ENCODE measurements around the gene MUS81. TPM values are rescaled to one million over a fixed set of nuclear protein-coding genes. Genes with fewer than 3 reads are reported as not detected.
A peak's percentile ranks its signal among the peaks of the same experiment; 100 is the strongest.

Gene MUS81
- total RNA-seq, 1 donor from 2014 or later = 68.5 TPM

- Mint-ChIP-seq H3K27ac (ENCODE audit: unreplicated experiment) (no peak overlapping the region), H3K27me3 (ENCODE audit: unreplicated experiment) (no peaks in the 10 kb centered on the region), H3K4me3 (ENCODE audit: unreplicated experiment) (no peak overlapping the region), H3K9me3 (ENCODE audit: unreplicated experiment) (no peaks in the 10 kb centered on the region), H3K36me3 (ENCODE audit: unreplicated experiment) (peaks cover 17% of the 10 kb centered on the region), H3K4me1 (ENCODE audit: unreplicated experiment) (peaks cover 42% of the 10 kb centered on the region)
- TF ChIP-seq, protein P1, sequence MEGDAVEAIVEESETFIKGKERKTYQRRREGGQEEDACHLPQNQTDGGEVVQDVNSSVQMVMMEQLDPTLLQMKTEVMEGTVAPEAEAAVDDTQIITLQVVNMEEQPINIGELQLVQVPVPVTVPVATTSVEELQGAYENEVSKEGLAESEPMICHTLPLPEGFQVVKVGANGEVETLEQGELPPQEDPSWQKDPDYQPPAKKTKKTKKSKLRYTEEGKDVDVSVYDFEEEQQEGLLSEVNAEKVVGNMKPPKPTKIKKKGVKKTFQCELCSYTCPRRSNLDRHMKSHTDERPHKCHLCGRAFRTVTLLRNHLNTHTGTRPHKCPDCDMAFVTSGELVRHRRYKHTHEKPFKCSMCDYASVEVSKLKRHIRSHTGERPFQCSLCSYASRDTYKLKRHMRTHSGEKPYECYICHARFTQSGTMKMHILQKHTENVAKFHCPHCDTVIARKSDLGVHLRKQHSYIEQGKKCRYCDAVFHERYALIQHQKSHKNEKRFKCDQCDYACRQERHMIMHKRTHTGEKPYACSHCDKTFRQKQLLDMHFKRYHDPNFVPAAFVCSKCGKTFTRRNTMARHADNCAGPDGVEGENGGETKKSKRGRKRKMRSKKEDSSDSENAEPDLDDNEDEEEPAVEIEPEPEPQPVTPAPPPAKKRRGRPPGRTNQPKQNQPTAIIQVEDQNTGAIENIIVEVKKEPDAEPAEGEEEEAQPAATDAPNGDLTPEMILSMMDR (IDR thresholded peaks at IDR 0.05) = no peak
- DNase-seq (ENCODE audit: extremely low spot score, unreplicated experiment) = no peak
Observed at GRCh38 chr11:65866509-65867283, 6.5 kb downstream of the MUS81 start.

DNA sequence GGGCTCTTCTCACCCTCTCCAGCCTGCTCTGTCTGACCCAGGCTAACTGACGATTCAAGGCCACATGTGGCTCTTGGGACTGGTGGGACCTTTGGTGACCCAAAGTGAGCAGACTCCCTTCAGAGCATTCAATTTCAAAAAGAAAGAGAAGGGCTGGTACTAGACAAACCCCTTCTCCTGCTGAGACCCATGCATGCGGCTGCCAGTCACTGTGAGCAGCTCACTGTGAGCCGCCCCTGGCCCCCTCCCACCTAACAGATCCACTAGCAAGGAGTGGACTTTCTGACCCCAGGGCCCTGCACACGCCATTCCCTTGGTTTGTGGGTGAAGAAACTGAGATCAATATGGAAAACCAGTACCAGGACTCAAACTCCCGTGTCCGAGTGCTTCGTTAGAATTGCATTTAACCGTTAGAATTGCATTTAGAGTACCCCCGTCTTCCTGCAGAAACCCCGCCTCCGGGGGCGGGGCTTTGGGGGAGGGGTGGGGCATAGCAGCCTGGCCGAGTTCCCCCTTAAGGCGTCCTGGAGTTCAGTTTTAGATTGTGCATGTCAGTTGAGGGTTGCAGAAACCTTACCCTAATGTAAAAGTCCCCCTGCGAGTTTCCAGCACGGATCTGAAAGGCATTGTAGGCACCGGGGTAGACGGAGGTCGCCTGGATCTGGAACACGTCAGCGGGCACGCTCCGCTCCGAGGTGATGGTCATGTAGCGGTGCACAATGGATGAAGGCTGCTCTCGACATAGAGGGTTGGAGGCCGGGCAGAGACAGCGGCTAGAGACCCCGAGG is 7.2 kb downstream of the MUS81 start:
- DNase-seq (ENCODE audit: extremely low spot score, unreplicated experiment) = no peak
- no peaks in the 10 kb centered on the region for H3K9me3 Mint-ChIP-seq (ENCODE audit: unreplicated experiment)
- no peaks in the 10 kb centered on the region for H3K27me3 Mint-ChIP-seq (ENCODE audit: unreplicated experiment)
- H3K4me3 Mint-ChIP-seq (ENCODE audit: unreplicated experiment) = no peak overlapping the region
- peaks cover 41% of the 10 kb centered on the region for H3K4me1 Mint-ChIP-seq (ENCODE audit: unreplicated experiment)
- TF ChIP-seq, protein P1 (IDR thresholded peaks at IDR 0.05) = no peak
- no peak overlapping the region for H3K27ac Mint-ChIP-seq (ENCODE audit: unreplicated experiment)
- H3K36me3 Mint-ChIP-seq (ENCODE audit: unreplicated experiment) = peaks cover 16% of the 10 kb centered on the region

DNA sequence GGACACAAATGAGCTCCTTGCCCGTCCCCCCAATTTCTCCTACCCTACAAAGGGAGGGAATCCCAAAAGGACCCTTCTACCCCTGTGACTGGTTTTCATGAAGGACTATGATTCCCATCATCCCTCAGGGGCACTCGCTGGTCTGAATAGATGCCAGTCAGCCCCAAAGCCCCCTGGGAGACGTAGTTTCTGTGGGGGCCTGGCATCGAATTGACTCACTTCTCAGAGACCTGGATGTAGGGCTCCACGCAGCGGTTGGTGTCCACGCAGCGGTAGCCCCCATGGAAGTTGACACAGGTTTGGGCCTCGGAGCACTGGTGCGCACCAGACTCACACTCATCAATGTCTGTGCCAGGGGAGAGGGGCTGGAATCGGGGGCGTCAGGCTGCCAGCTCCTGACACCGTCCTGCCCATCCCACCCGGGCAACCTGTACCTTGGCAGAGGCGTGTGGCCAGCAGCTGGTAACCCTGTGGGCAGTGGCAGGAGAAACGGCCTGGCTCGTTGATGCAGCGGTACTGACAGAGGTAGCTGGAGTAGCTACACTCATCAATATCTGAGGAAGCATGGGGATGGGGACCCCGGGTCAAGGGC is 7.9 kb downstream of the MUS81 start:
- no peak for DNase-seq (ENCODE audit: extremely low spot score, unreplicated experiment)
- Mint-ChIP-seq H3K36me3 (ENCODE audit: unreplicated experiment) (peaks cover 11% of the 10 kb centered on the region), H3K9me3 (ENCODE audit: unreplicated experiment) (no peaks in the 10 kb centered on the region), H3K27me3 (ENCODE audit: unreplicated experiment) (no peaks in the 10 kb centered on the region), H3K4me1 (ENCODE audit: unreplicated experiment) (peaks cover 39% of the 10 kb centered on the region), H3K27ac (ENCODE audit: unreplicated experiment) (peak overlapping the region; percentile 54), H3K4me3 (ENCODE audit: unreplicated experiment) (no peak overlapping the region)
- TF ChIP-seq, protein P1 (IDR thresholded peaks at IDR 0.05) = no peak

- Mint-ChIP-seq H3K4me3 (ENCODE audit: unreplicated experiment) (no peak overlapping the region), H3K9me3 (ENCODE audit: unreplicated experiment) (no peaks in the 10 kb centered on the region), H3K4me1 (ENCODE audit: unreplicated experiment) (peaks cover 40% of the 10 kb centered on the region), H3K27ac (ENCODE audit: unreplicated experiment) (peak overlapping the region; percentile 86), H3K27me3 (ENCODE audit: unreplicated experiment) (no peaks in the 10 kb centered on the region), H3K36me3 (ENCODE audit: unreplicated experiment) (peaks cover 8% of the 10 kb centered on the region)
- DNase-seq (ENCODE audit: extremely low spot score, unreplicated experiment) = no peak
- TF ChIP-seq, protein P1 (IDR thresholded peaks at IDR 0.05) = no peak
Observed at GRCh38 chr11:65868907-65869306, 8.7 kb downstream of the MUS81 start.

Measured in osteocyte (in vitro differentiated cells).